Stimulated activated CD4-positive, alpha-beta T cell treated with anti-CD3 and anti-CD28 coated beads, Interleukin-12 subunit alpha, Interleukin-12 subunit beta, amount 100 ng/mL, for 48 hours (primary cell): Measurements from ENCODE around the gene SRCIN1.
"Not testable (repeated sequence)": the region's sequence is repeated elsewhere in the genome, so short reads cannot be mapped to it uniquely, and the experiment has no call there.

Experiments
- DNase-seq, 3 donors: peaks; one replicate each; pipeline ENCODE4 v3.0.0-alpha.2; 2020; ENCODE audit warnings: low read depth in 2 of 3, low spot score in 1 of 3

SRCIN1 gene

DNA sequence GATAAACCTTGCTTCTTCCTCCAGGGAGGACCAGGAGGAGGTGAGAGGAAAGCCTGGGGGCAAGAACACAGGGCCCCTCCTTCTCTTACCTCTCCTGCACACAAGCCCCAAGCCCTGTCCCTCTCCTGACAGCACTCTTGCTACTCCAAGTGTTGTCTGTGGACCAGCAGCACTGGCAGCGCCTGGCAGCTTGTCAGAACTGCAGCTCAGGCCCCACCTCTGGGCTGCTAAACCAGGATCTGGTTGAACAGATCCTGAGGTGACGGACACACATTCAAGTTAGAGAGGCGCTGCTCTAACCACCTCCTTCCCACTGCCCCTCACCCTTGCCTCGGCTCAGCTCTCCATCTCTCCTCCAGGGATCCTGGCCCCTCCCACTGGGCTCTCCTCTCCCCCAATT lies 56.5 kb downstream of the SRCIN1 start:
- no peak for DNase-seq

DNA sequence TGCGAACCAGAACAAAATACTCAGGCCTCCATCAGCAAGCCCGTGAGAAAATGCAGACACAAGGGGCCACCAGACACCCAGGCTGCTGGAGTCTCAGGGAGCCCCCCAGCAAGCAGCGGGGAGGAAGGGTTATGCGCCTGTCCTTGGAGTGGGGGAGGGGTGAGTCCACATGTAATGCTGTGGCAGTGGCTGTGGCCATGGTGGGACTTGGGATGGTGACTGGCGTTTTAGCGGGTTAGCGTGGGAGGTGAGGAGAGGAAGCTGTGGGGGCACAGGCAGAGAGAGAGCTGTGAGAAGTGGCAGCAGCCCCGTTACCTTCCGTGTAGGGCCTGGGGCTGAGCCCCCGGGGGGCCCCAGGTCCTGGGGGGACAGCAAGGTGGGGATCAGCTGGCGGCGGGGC lies 58.3 kb downstream of the SRCIN1 start:
- DNase-seq: no peak

DNA sequence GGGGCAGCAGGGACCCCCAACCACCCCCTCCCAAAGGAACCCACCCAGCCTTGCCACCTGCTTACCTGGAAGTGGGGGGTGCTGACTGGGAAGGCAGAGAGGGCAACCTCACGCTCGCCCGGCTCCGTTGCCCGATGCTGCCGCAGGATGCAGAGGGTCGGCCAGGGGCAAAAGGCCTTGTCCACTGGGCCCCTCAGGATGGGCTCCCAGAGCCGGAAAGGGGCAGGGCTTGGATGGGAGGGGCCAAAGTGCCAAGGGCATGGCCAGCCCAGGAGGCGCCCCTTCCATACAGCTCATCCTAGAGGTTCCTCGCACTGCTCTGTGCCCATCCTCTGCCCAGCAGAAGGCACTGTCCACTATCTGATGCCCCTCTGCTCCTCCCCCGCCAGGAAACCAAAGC lies 59.4 kb downstream of the SRCIN1 start:
- DNase-seq: no peak

DNA sequence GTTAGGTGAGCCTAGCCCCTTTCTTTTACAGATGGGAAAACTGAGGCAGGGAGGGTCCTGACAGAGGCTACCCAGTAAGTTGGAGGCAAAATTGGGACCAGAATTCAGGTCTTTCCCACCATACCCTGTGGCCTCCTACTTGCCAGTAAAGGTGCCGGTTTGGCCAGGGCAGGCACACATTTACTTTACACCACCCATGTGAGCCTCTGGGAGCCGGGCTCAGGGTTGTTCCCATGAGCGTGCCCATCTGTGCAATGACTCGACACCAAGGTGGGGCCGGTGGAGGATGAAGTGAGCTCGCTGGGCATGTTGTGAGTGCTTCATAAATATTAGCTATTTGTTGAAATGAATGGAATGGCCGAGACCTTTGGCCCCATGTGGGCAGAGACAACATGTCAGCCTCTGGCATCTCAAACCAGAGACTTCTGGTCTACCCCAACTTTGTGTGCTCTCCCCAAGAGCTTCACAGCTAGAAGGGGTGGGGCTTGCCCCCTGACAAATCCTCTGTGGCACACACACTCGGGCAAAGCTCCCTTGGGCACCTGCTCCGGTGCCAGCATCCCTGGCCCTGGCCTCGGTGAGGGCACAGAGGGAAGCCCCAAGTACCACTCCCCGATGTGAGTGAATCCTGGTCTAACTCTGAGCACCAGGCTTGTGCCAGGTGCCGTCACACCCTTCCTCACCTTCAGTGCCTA lies 60.1 kb downstream of the SRCIN1 start:
- DNase-seq: no peak

DNA sequence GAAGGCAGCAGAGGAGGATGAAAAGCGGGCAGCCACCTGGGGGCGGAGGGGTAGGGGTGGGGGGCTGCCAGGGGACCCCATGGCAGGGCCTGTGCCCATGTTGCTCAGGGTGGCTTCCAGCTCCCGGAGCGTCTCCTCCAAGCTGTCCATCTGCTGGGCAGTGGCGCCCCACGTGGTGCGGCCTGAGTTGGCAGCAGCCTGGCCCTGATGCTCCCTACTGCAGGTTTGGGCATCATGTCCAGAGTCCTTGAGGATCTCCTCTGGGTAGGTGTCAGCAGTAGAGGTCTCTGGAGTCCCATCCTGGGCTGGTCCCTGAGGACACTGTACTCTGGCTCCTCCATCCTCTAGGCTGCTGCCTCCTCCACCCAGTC lies 60.9 kb downstream of the SRCIN1 start:
- DNase-seq: no peak

DNA sequence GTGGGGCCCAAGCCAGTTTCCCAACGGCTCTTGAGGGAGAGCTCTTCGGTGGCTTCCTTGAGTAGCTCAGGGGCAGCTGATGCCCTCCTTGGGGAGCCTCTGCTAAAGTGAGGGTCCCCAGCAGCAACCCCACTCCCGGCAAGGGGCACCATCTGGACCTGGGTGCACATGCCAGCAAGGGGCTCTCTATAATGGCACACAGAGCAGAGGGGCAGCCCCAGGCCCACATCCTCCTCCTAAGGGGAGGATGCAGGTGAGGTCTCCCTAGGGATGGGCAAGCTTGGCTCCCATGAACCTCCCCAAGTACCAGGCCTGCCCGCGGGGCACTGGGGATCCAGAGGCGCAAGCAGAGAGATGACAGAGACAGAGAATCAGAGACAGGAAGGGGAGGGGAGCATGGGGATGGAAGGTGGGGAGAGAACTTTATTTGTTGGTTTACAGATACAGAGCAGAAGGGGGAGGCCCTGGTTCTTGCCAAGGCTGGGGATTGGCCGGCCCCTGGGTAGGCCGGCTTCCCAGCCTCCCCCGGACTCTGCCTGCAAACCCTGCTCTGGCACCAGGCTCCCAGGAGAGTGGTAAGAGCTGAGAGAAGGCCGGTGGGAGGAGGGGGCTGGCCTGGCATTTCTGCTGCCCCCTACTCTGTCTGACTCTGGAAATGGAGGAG lies 61.4 kb downstream of the SRCIN1 start:
- no peak for DNase-seq

DNA sequence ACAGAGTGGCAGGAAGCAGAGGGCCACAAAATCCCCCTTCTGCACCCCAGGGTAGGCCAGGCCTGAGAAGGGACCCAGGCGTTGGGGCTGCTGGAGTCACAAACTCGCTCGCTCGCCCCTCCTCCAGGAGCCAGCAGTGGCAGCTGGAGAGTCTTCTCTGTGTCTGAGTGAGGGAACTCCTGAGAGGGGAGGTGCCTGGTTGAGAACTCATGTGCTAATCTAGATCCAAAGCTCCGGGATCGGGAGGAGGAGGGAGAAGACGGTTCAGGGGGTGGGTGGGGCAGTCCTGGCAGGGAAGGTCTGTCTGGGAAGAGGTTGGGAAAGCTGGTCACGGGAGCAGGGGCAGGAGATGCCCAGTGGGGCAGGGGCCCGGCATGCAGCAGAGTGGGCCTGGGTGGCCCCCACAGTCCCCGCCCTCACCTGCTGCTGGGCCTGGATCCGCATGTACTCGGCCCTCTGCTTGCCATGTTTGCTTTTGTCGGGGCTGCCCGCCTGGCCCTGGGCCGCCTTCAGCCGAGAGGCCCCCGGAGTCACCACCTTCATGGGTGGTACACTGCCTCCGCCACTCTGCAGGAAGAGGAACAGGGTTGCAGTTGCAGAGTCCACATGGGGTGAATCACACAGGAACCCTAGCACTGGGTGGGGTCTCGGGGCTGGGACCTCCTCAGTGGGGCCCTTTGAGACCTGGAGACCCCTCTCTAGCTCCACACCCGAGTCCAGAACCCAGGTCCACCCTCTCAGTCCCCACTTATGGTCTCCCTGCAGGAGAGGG lies 62.2 kb downstream of the SRCIN1 start:
- no peak for DNase-seq

DNA sequence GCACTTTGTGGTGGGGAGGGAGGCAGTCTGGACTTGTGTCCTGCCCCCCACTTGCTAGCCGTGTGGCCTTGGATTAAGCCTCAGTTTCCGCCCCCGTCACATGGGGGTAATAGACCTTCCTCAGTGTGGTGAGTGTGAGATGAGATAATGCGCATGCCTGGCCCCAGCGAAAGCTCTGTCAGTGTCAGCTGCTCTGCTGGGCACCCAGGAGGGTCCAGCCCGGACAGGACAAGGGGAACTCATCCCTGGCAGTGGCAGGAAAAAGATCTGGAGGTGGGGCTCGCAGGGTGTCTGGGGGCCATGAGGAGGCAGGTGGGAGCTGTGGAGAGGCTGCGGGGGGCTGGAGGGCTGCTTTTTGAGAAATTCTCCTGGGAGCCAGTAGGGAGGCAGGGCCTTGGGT lies 63.5 kb downstream of the SRCIN1 start:
- DNase-seq: no peak

DNA sequence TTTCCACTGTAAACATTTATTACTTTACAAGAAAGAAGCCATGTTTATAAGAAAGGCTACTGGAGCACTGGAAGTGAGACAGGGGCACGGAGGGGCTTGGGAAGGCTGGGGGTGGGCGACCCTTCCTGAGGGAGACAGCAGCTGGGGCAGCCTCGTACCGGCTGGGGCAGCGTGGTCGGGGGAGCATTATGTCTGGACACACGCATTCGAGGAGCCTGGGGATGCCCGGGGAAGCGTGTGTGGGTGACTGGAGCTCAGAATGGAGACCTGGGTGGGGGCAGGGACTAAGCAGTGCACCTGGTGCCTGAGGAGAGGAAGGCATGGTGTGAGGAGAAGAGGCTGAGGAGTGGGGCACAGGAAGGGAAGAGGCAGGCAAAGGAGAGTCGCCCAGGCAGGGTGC lies 64.5 kb downstream of the SRCIN1 start:
- no peak for DNase-seq

DNA sequence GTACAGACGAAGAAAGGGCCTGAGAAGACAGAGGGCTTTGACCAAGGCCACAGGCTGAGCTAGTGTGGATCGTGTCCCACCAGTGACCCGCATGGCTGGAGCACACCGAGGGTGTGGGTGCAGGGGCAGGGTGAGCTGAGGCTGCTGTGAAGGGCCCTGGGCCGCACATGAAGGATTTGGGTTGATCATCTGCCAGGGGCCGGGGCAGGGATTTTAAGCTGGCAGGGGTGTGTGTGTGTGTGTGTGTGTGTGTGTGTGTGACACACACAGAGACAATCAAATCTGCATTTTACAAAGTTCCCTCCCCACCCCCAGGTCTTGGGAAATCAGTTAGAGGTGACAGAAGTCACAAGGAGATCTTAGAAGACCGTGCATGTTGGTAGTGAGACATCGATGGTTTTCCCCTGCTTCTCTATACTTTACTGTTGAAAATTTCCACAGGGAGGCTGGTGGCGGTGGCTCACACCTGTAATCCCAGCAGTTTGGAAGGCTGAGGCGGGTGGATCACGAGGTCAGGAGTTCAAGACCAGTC lies 65.2 kb downstream of the SRCIN1 start:
- DNase-seq: no peak

DNA sequence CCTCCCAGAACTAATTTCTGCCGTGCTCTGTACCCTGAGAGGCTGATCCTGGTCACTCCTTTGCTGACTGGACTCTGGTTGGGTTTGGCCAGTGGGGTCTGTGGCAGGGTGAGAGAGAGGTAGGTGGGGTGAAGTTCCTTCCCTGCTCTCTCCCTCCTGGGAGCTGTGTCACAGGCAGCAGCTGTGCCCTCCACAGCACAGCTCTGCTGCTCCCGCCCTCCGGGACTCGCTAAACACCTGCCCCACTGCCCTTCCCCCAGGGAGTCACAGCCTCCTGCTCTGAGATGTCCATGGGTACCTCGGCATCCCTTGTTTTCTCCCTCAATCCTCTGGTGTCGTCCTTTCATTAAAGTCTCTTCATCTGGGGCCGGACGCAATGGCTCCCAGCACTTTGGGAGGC lies 66.4 kb downstream of the SRCIN1 start:
- no peak for DNase-seq

DNA sequence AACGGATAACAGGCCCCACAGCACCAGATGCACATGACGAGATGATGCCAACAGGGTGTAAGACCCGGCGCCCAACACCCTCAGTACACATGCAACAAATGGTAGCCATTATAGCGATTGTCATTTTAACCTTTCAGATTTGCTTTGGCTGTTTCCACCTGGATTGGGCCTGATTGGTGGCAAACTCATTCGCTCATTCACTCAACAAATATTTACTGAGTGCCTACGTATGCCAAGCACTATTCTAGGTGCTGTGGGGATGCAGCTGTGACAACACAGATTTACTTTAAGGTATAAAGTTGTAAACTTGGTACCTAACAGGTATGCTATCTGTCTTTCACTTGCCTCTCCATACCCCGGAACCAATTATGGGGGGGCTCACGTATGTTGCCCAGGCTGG lies 66.8 kb downstream of the SRCIN1 start:
- DNase-seq: no peak

DNA sequence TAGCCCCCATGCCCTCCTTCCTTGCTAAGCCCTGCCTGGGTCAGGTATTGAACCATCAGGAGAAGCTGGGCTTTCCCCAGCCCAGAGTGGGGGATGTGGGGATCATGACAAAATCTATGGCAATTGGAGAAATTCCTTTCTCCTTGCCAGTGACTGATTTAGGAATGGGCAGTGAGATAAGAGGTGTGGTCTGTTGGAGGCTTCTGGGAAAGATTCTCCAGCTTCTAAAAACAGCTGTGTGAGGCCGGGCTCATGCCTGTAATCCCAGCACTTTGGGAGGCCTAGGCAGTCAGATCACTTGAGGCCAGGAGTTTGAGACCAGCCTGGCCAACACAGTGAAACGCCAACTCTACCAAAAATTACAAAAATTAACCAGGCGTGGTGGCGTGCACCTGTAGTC lies 69.1 kb downstream of the SRCIN1 start:
- no peak for DNase-seq

DNA sequence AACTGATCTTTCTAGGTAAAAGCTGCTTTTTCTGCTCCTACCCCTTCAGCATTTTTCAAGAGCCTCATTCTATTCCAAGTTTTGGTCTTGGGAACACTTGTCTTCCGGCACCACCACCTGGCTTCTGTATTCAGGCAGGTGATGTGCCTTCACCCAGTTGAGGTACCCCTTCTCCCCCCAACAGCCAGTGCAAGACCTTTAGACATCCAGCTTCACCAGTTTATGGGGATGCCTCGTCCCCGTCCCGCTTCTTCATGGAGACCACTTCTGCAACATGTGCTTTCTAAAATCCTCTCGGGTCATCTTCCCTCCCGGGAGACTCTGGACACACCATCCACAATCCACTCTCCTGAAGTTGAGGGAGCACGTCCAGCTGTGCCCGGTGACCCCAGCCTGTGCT lies 69.9 kb downstream of the SRCIN1 start:
- no peak for DNase-seq

DNA sequence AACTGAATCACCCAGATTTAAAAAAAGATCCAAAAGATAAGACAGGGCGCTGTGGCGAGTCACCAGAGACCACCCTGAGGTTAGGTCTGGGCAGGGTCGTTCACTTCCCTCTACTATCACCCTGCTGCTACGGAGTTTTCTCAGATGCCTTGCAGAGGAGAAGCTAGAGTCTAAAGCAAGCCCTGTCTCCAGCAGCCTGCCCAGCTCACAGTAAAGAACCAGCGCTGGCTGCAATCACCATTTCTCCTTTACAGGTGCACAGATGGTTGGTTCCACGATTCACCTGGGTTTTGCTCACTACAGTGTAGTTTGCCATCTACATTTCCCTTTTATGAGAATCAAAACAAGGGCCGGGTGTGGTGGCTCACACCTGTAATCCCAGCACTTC lies 71.3 kb downstream of the SRCIN1 start:
- no peak for DNase-seq

DNA sequence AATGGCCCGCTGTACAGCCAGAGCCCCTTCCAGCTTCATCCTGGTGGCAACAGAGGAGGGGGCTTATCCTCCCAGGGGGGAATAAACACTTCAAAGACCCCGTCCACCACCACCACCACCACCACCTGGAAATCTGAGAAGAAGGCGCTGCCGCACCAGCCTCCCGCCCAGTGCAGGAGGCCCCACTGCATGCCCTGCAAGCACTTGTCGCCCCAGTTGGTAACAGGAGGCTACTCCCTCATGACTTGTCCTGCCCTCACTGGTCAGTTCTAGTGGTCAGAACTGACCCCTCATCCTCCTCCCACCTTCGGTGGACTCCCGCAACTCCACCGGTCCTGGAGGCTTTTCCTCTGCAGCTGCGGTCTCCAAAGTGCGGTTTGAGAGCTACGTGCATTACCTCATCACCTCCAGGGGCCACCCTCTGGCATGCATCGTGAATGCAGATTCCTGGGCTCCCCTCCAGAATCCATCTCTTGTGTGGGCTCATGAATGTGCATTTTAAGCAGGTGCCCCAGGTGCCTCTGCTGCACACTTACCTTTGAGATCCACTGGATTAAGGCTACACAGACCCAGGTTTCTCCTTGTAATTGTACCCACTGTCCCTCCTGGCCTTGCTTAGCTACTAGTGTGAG lies 71.8 kb downstream of the SRCIN1 start:
- DNase-seq: no peak

DNA sequence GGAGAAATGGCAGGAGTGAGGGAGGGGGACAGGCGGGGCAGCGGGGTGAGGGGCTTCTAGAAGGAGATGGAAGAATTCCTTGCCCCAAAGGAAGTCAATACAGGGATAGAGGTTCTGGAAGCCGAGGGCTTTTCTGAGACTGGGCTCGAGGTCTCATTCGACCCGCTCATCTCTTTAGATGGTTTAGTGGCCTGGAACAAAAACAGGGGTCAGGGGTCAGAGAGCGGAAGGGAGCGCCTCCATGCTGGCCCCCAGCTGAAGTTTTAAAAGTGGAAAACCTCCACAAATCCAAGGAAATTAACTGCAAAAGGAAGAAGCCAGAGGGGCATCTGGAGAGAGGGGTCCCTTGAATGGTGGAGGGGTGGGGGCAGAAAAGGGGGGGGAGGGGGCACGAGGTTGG lies 72.5 kb downstream of the SRCIN1 start:
- no peak for DNase-seq

DNA sequence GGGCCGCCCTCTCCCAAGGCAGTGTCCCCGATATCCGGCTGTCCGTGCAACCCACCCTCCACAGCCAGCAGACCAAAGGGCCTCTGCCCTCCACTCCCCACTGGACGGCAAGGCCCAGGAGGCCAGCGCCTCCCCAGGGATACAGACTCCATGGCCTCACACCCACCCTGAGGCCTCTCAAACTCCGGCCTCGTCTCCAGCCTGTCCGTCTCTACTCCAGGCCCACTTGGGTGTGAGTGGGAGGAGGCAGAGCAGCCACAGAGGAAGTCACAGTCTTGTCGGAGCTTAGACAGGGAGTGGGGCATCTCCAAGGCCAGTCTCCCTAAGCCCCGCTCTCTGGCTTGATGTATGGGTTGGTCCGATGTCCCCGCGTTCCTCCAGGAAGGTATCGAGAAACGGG lies 73.3 kb downstream of the SRCIN1 start:
- no peak for DNase-seq

DNA sequence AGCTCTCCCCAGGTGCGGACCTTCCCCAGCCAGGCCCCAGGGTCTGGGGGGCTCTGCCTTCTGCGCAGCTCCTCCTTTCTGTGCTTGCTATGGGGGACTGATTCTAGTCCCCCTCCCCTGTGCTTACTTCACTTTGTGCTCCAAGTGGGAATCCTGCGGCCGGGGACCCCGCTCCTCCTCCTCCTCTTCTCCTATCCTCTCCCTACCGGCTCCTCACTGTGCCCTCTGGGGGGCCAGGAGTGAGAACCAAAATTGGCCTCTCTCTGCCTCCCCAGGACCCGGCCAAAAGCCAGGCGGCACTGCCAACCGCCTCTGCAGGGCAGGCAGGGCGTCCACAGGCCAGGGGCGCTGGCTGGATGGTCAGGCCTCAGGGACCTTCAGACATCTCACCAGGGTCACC lies 74.0 kb downstream of the SRCIN1 start:
- not testable (repeated sequence) for DNase-seq

DNA sequence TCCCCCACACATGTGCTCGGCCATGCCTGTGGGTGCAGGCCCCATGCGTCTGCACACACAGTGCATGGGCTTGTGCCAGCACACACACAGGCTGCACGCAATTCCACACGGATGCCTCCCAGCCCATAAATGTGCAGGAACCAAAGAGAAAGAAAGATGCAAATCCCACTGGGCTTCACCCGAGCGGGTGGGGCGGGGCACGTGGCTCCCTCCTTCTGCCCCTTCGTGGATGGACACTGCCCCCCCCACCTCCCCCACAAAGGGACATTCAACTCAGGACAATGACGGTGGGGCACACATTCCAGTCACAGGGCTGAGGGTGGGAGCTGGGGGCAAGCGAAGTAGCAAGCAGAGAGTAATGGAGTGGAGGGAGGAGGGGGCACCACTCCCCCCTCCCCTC lies 74.9 kb downstream of the SRCIN1 start:
- DNase-seq: not testable (repeated sequence)

DNA sequence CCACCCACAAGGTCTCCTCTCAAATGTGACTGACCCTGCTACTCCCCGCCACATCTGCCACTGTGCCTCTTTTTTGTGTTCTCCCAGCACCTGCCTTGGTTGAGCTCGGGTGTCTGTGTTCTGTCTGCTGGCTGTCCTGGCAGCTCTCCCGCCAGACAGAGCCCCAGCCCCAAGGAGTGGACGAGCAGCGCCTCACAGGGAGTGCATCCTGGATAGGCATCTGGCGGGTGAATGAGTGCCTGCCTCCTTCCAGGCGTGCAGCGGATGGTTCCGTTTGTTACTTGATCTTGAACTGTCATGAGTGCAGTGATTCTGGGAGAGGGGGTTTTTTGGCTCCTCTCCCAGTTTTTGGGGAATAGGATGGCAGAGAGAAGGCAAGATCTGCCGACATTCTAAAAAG lies 77.6 kb downstream of the SRCIN1 start:
- not testable (repeated sequence) for DNase-seq

DNA sequence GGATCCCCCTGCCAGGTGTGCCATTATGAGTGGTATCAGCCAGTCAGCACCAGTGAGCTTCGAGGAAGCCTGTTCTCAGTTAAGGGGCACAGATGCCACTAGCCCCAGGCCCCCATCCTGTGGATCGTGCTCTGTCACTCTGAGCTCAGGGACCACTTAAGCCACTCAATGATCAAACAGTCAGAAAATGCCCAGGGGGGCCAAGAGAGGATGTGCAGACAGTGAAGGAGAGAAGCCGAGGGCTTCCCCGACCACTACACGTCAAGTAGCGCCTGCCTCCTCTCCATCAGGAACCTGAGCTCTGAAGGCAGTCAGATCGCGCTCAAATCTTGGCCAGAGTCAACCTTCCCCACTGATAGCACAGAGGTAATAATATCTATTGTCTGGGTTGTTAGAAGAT lies 79.2 kb downstream of the SRCIN1 start:
- not testable (repeated sequence) for DNase-seq
